ENCODE data around the gene PAPSS2. TPM values are rescaled to one million over a fixed set of nuclear protein-coding genes. Genes with fewer than 3 reads are reported as not detected.

Gene PAPSS2
- polyA plus RNA-seq, 3 donors from 2014 or later = 0.11 to 0.14 TPM; not detected in 1

- Mint-ChIP-seq H3K9me3 (no peaks in the 10 kb centered on the region), H3K4me1 (no peaks in the 10 kb centered on the region), H3K27ac (no peak overlapping the region), H3K4me3 (no peak overlapping the region), H3K36me3 (peaks cover 7 to 26% (median 12%) of the 10 kb centered on the region in 3 donors), H3K27me3 (ENCODE audit: low read depth in 3 of 3) (no peaks in the 10 kb centered on the region)
- no peak for DNase-seq
Observed at GRCh38 chr10:87761153-87761552, 101.5 kb downstream of the PAPSS2 start.

DNA sequence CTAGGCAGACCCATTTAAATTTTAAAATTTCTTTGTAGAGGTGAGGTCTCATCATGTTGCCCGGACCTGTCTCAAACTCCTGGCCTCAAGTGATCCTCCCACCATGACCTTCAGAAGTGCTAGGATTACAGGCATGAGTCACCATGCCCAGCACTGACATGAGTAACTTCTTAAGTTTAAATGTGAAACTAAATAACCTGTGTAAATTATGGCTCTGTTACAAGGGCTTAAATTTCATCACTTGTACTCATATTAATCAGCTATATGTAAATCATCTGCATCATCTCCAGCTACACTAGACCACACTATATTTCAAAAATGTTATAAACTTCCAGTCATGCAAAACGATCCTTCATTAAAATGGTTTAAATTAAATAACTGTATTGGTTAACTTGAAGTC is 102.2 kb downstream of the PAPSS2 start:
- H3K9me3 Mint-ChIP-seq = no peaks in the 10 kb centered on the region
- H3K27me3 Mint-ChIP-seq (ENCODE audit: low read depth in 3 of 3) = no peaks in the 10 kb centered on the region
- H3K36me3 Mint-ChIP-seq = peaks cover 7 to 25% (median 14%) of the 10 kb centered on the region in 3 donors
- peak overlapping the region in 3 of 6 donors; percentile 3 to 46 (median 17) for H3K27ac Mint-ChIP-seq
- no peak overlapping the region for H3K4me3 Mint-ChIP-seq
- no peak for DNase-seq
- no peaks in the 10 kb centered on the region for H3K4me1 Mint-ChIP-seq

DNA sequence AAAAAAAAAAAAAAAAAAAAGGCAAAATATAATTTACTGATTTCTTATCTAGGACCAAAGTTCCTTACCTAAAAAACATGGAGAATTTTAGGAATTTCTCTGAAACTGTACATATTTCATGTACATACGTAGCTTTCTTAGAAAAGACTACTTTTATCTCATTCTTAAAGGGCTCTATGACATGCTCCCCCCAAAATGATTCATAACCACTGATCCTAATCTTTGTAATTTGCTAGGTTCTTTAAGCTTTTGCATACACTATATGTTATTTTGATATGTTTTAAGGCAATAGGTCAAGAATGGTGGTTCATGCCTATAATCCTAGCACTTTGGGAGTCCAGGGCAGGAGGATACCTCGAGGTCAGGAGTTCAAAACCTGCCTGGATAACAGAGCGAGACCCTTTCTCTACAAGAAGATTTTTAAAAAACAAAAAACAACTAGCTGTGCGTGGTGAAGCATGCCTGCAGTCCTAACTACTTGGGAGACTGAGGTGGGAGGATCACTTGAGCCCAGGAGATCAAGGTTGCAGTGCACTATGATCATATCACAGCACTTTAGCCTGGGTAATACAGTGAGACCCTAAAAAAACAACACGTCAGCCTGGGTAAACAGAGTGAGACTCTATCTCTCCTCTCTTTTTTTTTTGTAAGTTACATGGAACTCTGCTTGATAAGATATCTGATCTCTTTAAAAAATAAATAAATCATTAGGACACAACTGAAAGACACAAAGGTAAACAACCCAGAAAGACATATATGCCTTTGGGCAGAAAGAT is 103.6 kb downstream of the PAPSS2 start:
- H3K4me3 Mint-ChIP-seq = no peak overlapping the region
- H3K27ac Mint-ChIP-seq = no peak overlapping the region
- no peaks in the 10 kb centered on the region for H3K4me1 Mint-ChIP-seq
- H3K36me3 Mint-ChIP-seq = peaks cover 11 to 27% (median 14%) of the 10 kb centered on the region in 3 donors
- H3K27me3 Mint-ChIP-seq (ENCODE audit: low read depth in 3 of 3) = no peaks in the 10 kb centered on the region
- DNase-seq = no peak
- no peaks in the 10 kb centered on the region for H3K9me3 Mint-ChIP-seq

- no peak overlapping the region for H3K27ac Mint-ChIP-seq
- no peaks in the 10 kb centered on the region for H3K27me3 Mint-ChIP-seq (ENCODE audit: low read depth in 3 of 3)
- H3K4me1 Mint-ChIP-seq = no peaks in the 10 kb centered on the region
- no peaks in the 10 kb centered on the region for H3K9me3 Mint-ChIP-seq
- H3K36me3 Mint-ChIP-seq = peaks cover 15 to 24% (median 17%) of the 10 kb centered on the region in 3 donors
- DNase-seq = no peak
- no peak overlapping the region for H3K4me3 Mint-ChIP-seq
Observed at GRCh38 chr10:87764072-87764934, 104.6 kb downstream of the PAPSS2 start.

- Mint-ChIP-seq H3K9me3 (no peaks in the 10 kb centered on the region), H3K36me3 (peaks cover 16 to 29% (median 19%) of the 10 kb centered on the region in 3 donors), H3K4me1 (no peaks in the 10 kb centered on the region), H3K27ac (no peak overlapping the region), H3K4me3 (no peak overlapping the region), H3K27me3 (ENCODE audit: low read depth in 3 of 3) (no peaks in the 10 kb centered on the region)
- DNase-seq = no peak
Observed at GRCh38 chr10:87765666-87766376, 106.1 kb downstream of the PAPSS2 start.

DNA sequence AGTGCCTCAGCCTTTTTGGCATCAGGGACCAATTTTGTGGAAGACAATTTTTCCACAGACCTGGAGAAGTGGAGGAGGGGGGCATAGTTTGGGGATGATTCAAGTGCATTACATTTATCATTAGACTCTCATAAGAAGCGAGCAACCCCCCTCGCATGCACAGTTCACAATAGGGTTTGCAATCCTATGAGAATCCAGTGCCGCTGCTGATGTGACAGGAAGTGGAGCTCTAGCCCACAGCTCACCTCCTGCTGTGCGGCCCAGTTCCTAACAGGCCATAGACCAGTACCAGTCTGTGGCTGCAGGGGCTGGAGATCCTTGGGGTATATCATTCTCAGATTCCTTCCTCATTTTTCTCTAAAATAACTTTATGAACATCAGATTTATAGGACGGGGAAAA is 107.6 kb downstream of the PAPSS2 start:
- no peaks in the 10 kb centered on the region for H3K27me3 Mint-ChIP-seq (ENCODE audit: low read depth in 3 of 3)
- H3K36me3 Mint-ChIP-seq = peaks cover 16 to 29% (median 19%) of the 10 kb centered on the region in 3 donors
- no peaks in the 10 kb centered on the region for H3K9me3 Mint-ChIP-seq
- no peak for DNase-seq
- no peaks in the 10 kb centered on the region for H3K4me1 Mint-ChIP-seq
- no peak overlapping the region for H3K4me3 Mint-ChIP-seq
- H3K27ac Mint-ChIP-seq = peak overlapping the region in 1 of 6 donors; percentile 30

DNA sequence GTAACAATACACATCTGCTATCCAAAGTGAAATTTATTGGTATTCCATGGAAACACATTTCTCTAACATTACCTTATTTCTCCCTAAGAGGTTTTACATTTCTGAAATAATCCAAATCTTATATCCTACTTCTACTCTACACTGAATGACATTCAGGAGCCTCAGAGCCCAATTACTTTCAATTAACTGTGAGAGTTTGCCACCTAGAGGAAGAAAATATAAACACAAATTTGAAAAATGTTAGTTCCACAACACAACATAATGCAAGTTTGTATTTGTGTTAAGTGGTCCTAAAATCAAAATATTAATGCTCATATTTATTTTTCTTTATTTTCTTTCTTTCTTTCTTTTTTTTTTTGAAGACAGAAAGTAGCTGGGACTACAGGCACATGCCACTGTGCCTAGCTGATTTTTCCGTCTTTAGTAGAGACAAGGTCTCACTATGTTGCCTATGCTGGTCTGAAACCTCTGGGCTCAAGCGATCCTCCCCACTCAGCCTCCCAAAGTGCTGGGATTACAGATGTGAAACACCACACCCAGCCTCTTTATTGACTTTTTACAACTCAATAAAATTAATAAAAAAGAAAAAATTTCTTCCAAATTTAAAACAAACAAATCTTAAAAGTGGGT is 112.3 kb downstream of the PAPSS2 start:
- no peak overlapping the region for H3K4me3 Mint-ChIP-seq
- H3K27ac Mint-ChIP-seq = peak overlapping the region in 1 of 6 donors; percentile 61
- peak in 2 of 3 donors; percentile 4 to 12 for DNase-seq

GRCh38 chr10:87775766-87776165 is 116.1 kb downstream of the PAPSS2 start:
- DNase-seq = no peak
- no peaks in the 10 kb centered on the region for H3K9me3 Mint-ChIP-seq
- peaks cover 9 to 21% (median 12%) of the 10 kb centered on the region in 3 donors for H3K36me3 Mint-ChIP-seq
- no peak overlapping the region for H3K4me3 Mint-ChIP-seq
- H3K27me3 Mint-ChIP-seq (ENCODE audit: low read depth in 3 of 3) = peaks cover 0 to 1% (median 0%) of the 10 kb centered on the region in 3 donors
- peaks cover 0 to 16% of the 10 kb centered on the region in 2 donors for H3K4me1 Mint-ChIP-seq
- peak overlapping the region in 4 of 6 donors; percentile 6 to 35 (median 22) for H3K27ac Mint-ChIP-seq

More for the DNA sequence above, 112.3 kb downstream of the PAPSS2 start:
- Mint-ChIP-seq H3K9me3 (no peaks in the 10 kb centered on the region), H3K27me3 (ENCODE audit: low read depth in 3 of 3) (peaks cover 0 to 1% (median 0%) of the 10 kb centered on the region in 3 donors), H3K4me1 (peaks cover 0 to 7% of the 10 kb centered on the region in 2 donors), H3K36me3 (peaks cover 17 to 32% (median 18%) of the 10 kb centered on the region in 3 donors)

DNA sequence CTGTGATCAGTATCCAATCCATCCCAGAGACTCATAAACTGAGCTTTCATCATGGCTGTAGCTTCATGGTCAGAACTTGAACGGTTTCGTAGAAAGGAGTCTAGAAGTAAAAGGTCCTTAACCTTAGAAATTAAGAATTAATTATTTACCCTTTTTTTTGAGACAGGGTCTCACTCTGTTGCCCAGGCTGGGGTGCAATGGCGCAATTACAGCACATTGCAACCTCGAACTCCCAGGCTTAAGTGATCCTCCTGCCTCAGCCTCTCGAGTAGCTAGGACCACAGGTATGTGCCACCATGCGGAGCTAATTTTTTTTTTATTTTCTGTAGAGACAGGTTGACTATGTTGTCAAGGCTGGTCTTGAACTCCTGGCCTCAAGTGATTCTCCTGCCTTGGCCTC is 116.7 kb downstream of the PAPSS2 start:
- Mint-ChIP-seq H3K4me3 (no peak overlapping the region), H3K27ac (peak overlapping the region in 1 of 6 donors; percentile 73), H3K9me3 (no peaks in the 10 kb centered on the region), H3K27me3 (ENCODE audit: low read depth in 3 of 3) (peaks cover 0 to 1% (median 0%) of the 10 kb centered on the region in 3 donors), H3K4me1 (peaks cover 0 to 21% of the 10 kb centered on the region in 2 donors), H3K36me3 (peaks cover 11 to 25% (median 14%) of the 10 kb centered on the region in 3 donors)
- DNase-seq = no peak

GRCh38 chr10:87781545-87781944 is 121.9 kb downstream of the PAPSS2 start:
- Mint-ChIP-seq H3K9me3 (no peaks in the 10 kb centered on the region), H3K4me3 (no peak overlapping the region), H3K36me3 (peaks cover 10 to 25% (median 18%) of the 10 kb centered on the region in 3 donors), H3K27ac (peak overlapping the region in 2 of 6 donors; percentile 31 to 46), H3K27me3 (ENCODE audit: low read depth in 3 of 3) (no peaks in the 10 kb centered on the region), H3K4me1 (peaks cover 2 to 32% of the 10 kb centered on the region in 2 donors)
- no peak for DNase-seq

- DNase-seq = no peak
- Mint-ChIP-seq H3K9me3 (no peaks in the 10 kb centered on the region), H3K27me3 (ENCODE audit: low read depth in 3 of 3) (no peaks in the 10 kb centered on the region), H3K27ac (no peak overlapping the region), H3K36me3 (peaks cover 10 to 20% (median 13%) of the 10 kb centered on the region in 3 donors), H3K4me1 (peaks cover 2 to 32% of the 10 kb centered on the region in 2 donors), H3K4me3 (no peak overlapping the region)
Observed at GRCh38 chr10:87782721-87783120, 123.0 kb downstream of the PAPSS2 start.

- peaks cover 11 to 31% (median 14%) of the 10 kb centered on the region in 3 donors for H3K36me3 Mint-ChIP-seq
- H3K4me3 Mint-ChIP-seq = no peak overlapping the region
- peaks cover 7 to 18% of the 10 kb centered on the region in 2 donors for H3K4me1 Mint-ChIP-seq
- no peaks in the 10 kb centered on the region for H3K9me3 Mint-ChIP-seq
- no peak for DNase-seq
- H3K27ac Mint-ChIP-seq = no peak overlapping the region
- no peaks in the 10 kb centered on the region for H3K27me3 Mint-ChIP-seq (ENCODE audit: low read depth in 3 of 3)
Observed at GRCh38 chr10:87786421-87786820, 126.7 kb downstream of the PAPSS2 start.

DNA sequence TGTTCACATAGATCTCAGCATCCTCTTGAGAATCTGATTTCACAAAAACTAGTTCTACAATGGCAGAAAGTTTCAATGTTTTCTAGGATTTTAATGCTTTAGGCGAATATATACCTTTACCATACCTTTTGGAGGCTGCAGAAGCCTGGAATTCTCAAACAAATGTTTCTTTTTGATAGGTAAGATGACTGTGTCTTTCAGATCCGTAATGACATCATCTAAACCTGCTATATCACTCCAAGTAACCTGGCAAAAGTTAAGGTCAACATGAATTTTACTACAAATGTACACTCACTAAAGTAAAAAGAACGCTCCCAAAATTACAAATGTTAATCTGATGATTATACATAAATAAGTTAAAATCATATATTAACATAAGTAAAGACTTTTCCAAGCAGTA is 130.5 kb downstream of the PAPSS2 start:
- Mint-ChIP-seq H3K4me1 (peaks cover 11 to 32% of the 10 kb centered on the region in 2 donors), H3K9me3 (no peaks in the 10 kb centered on the region), H3K36me3 (peaks cover 7 to 20% (median 9%) of the 10 kb centered on the region in 3 donors), H3K27ac (no peak overlapping the region), H3K4me3 (no peak overlapping the region), H3K27me3 (ENCODE audit: low read depth in 3 of 3) (peaks cover 0 to 1% (median 0%) of the 10 kb centered on the region in 3 donors)
- DNase-seq = no peak
